NB4 (cell line): ENCODE data around the gene TLCD2.
A peak's percentile ranks its signal among the peaks of the same experiment; 100 is the strongest.
"Not testable (repeated sequence)": the region's sequence is repeated elsewhere in the genome, so short reads cannot be mapped to it uniquely, and the experiment has no call there.

Experiments used
- DNase-seq: peaks from one replicate; pipeline ENCODE4 v3.0.0; 2010; ENCODE audit warnings: low read depth
- H3K4me3 ChIP-seq: one replicate; pipeline ENCODE4 v1.5.1; 2011; ENCODE audit warnings: mild to moderate bottlenecking, low read depth, low read length, moderate library complexity
- CTCF ChIP-seq: IDR thresholded peaks from one replicate; pipeline ENCODE4 v1.5.1; 2012; ENCODE audit warnings: low read depth, low read length
- MAX ChIP-seq: IDR thresholded peaks from 2 replicates; pipeline ENCODE4 v1.6.1; 2011; ENCODE audit warnings: low read depth, low read length
- MYC ChIP-seq: IDR thresholded peaks from 2 replicates; pipeline ENCODE4 v1.6.1; 2011; ENCODE audit warnings: low read depth, low read length
- POLR2A ChIP-seq: IDR thresholded peaks from 2 replicates; pipeline ENCODE4 v1.6.1; 2011; ENCODE audit warnings: mild to moderate bottlenecking; ENCODE audit not compliant: insufficient read length; ENCODE audit errors: extremely low read depth

Gene TLCD2

GRCh38 chr17:1684378-1685189, 25.6 kb downstream of the TLCD2 start, which contains the start of gene PRPF8:
Gene PRPF8 (minus strand): TSS chr17:1684867. CDS start chr17:1684571, 296 bp downstream.
- TF ChIP-seq CTCF (no peak), POLR2A (peak; percentile 76), MYC (peak; percentile 54), MAX (peak; percentile 16; the same call in 1 of the 2 replicates)
- peak within 1 kb of the TSS; percentile 85 for H3K4me3 ChIP-seq
- peak; percentile 94 for DNase-seq

GRCh38 chr17:1683459-1683858, 26.7 kb downstream of the TLCD2 start:
- peak overlapping the region; percentile 85 for H3K4me3 ChIP-seq
- TF ChIP-seq CTCF (no peak), MAX (no peak), POLR2A (no peak), MYC (no peak)

DNA sequence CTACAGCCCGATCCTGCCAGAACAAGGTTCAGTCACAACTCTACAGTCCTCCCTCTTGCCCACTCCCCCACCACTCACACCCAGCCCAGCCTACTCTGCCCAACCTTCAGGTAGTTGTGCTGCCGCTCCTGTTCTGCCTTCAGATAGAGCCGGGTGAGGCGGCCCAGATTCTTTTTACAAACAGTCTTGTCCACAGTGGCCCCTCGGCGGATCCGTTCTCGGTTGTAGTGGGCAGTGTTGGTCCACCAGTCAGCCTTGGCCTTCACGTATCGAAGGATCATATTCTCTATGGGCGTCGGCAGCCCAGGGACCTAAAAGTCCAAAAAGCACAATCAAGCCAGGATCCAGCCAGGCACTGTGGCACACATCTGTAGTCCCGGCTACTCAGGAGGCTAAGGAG, 33.8 kb downstream of the TLCD2 start:
- no peak for DNase-seq
- no peak for TF ChIP-seq POLR2A
- no peak overlapping the region for H3K4me3 ChIP-seq

More at GRCh38 chr17:1683459-1683858, 26.7 kb downstream of the TLCD2 start:
- peak; percentile 21 for DNase-seq

GRCh38 chr17:1673041-1673785, 37.0 kb downstream of the TLCD2 start:
- no peak for TF ChIP-seq MAX
- H3K4me3 ChIP-seq, result no peak overlapping the region
- DNase-seq, result peak; percentile 10

DNA sequence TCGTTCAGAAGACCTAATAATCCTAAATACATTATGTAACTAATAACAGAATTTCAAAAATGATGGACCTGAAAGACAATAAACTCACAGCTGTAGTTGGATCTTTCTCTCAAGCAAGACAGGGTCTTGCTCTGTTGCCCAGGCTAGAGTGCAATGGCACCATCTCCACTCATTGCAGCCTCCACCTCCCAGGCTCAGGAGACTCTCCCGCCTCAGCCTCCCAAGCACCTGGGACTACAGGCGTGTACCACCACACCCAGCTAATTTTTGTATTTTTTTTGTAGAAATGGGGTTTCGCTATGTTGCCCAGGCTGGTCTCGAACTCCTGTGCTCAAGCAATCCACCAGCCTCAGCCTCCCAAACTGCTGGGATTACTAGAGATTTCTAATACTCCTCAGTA, 46.2 kb downstream of the TLCD2 start:
- H3K4me3 ChIP-seq, DNase-seq: not testable (repeated sequence)

DNA sequence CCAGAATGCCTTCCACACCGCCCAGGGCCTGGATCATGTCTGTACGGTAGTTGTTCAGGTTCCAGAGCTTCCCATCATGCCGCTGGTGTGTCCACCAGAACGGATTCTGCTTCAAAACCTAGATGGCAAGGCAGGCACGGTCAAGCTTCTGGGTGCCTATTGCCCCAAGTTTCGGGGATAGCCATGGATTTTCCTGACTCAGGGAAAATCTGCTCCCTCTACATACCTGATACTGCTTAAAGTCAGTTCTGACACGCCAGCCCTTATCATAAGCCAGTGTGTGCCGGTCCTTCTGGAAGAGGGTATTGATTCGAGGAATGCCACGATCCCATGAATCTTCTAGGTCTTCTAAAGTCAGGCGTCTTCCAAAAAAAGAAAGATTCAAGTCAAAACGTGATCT, 49.1 kb downstream of the TLCD2 start:
- no peak for DNase-seq
- TF ChIP-seq MAX (no peak), MYC (no peak), POLR2A (no peak), CTCF (no peak)

DNA sequence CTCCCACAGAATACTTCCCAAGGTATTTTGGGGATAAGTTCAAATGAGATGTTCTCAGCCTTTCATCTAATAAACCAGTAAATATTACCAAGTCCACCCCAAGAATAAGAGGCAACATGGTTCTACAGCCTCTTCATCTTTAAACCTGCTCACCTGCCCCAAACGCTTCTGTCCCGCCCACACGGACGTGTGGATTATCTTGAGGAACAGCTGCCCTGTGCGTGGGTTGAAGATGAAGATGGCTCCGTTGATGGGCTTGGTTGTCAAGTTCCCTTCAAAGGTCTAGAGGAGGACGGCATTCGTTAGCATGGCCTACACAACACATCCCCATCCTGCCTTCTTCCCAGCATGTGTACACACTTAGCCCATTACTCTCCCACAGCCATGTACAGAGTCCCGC, 52.1 kb downstream of the TLCD2 start:
- no peak overlapping the region for H3K4me3 ChIP-seq
- DNase-seq, result no peak
- TF ChIP-seq MYC (no peak), CTCF (no peak), MAX (no peak), POLR2A (no peak)

More for the DNA sequence above, 49.1 kb downstream of the TLCD2 start:
- H3K4me3 ChIP-seq, result no peak overlapping the region
